Fibroblast of mammary gland (primary cell): ENCODE results near the gene GCAT.
A peak's percentile ranks its signal among the peaks of the same experiment; 100 is the strongest.

Source experiments
- DNase-seq: peaks from one replicate; pipeline ENCODE4 v3.0.0-alpha.2; 2010; ENCODE audit warnings: low read depth
- H3K4me3 ChIP-seq: 2 replicates; pipeline ENCODE4 v1.5.1; 2011; ENCODE audit warnings: low read depth, mild to moderate bottlenecking, low read length, moderate library complexity; ENCODE audit not compliant: control insufficient read depth
- TF ChIP-seq, protein P1 (sequence below): conservative IDR thresholded peaks from 2 replicates; pipeline ENCODE4 v1.5.1; 2011; ENCODE audit warnings: low read depth, low read length, inconsistent platforms; ENCODE audit not compliant: control insufficient read depth, insufficient read depth

Gene GCAT

DNA sequence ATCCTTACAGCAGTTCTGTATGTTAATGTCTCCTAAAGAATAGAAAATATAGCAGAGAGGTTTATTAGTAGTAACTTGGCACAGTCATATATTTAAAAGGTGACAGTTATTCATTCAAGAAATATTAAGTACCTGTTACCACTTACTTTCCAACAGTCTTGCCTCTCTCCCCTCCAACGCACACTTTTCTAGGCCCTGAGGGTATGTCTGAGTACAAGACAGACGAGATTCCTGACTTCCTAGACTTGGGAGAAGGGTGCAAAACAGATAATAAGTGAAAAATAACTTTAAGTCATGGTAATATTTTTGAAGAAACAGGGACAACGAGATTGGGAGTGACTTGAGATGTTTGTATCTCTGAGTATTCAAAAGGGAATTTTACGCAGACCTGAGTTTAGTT is 43.1 kb downstream of the GCAT start:
- DNase-seq = no peak
- TF ChIP-seq, protein P1, sequence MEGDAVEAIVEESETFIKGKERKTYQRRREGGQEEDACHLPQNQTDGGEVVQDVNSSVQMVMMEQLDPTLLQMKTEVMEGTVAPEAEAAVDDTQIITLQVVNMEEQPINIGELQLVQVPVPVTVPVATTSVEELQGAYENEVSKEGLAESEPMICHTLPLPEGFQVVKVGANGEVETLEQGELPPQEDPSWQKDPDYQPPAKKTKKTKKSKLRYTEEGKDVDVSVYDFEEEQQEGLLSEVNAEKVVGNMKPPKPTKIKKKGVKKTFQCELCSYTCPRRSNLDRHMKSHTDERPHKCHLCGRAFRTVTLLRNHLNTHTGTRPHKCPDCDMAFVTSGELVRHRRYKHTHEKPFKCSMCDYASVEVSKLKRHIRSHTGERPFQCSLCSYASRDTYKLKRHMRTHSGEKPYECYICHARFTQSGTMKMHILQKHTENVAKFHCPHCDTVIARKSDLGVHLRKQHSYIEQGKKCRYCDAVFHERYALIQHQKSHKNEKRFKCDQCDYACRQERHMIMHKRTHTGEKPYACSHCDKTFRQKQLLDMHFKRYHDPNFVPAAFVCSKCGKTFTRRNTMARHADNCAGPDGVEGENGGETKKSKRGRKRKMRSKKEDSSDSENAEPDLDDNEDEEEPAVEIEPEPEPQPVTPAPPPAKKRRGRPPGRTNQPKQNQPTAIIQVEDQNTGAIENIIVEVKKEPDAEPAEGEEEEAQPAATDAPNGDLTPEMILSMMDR = no peak
- H3K4me3 ChIP-seq = no peak overlapping the region

DNA sequence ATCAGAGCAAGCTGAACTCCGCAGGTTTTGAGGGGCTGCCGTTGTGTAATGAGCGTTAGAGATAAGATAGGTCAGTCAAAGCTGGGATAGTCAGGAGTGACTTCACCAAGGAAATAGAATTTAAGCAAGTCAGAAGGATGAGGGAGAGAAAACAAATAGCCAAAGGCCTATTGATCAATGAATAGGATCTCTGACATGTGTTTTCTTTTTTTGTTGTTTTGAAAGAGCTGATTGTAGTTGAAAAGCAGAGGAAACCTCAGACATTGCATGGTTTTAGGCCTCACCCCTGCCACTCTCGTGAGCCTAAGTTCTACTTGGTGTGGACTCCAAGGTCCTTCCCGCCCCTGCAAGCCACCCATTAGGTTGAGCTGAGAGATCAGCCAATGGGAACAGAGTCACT is 44.7 kb downstream of the GCAT start:
- DNase-seq = no peak
- no peak overlapping the region for H3K4me3 ChIP-seq
- TF ChIP-seq, protein P1 = no peak

DNA sequence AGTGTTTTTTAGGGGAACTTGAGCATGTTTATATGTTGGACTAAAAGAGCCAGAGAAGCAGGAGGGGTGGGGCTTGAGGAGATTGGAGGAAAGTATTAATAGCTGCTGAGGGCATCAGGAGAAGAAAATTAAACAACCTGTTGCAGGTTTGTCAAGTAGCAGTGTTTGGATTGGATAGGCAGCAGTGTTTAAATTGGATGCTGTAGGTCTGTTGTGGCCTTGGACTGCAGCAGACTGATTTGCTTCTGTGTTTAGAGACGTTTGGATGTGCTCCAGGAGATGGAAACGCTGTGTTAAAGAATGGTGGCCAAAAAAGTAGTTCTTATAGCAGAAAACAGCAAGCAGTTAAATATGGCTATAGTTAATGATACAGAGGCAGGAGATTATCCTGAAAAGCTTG is 47.2 kb downstream of the GCAT start:
- H3K4me3 ChIP-seq = no peak overlapping the region
- TF ChIP-seq, protein P1 = no peak
- DNase-seq = no peak

DNA sequence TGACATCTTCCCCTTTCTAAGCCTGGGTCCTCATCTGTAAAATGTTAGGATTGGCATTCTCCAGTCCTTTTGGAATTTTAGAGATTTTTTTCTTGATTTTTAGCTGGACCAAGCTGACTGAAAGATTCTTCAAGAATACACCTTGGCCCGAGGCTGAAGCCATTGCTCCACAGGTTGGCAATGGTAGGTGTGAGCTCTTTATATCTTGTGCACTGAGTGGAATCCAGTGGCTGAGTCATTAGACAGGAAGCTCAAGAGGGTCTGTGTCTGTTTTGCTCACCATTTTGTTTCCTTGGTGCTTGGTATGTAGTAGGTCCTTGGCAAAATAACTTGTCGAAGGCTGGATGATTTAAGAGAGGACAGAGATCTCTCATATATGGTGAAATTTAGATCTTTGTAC is 47.7 kb downstream of the GCAT start:
- H3K4me3 ChIP-seq = no peak overlapping the region
- no peak for DNase-seq
- TF ChIP-seq, protein P1 = no peak

DNA sequence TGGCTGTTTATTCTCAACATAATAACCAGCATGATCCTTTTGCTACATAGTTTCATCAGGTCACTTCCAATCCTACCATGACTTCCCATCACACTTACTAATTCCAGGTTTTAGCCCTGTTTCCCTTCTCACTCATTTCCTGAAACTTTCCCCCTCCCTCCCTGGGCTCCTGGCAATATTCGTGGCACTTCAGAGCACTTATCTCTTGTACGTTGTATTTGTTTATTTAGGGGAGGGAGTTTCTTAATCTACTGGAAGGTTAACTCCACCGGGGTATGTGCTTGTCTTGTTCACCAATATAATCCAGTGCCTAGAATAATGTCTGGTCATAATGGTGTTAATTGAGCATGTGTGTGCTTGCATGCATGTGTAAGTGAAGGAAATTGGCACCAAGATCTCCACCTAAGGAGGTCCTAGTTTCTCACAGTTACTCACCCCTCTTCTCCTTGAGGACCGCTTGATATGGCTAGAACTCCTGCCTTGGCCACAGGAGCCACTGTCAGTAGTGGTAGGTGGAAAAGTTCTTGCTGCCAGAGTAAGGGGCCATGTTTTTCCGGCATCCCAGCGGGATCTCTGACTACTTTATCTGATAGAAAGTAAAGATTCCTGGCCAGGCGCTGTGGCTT is 53.2 kb downstream of the GCAT start:
- TF ChIP-seq, protein P1 = no peak
- no peak overlapping the region for H3K4me3 ChIP-seq
- no peak for DNase-seq

DNA sequence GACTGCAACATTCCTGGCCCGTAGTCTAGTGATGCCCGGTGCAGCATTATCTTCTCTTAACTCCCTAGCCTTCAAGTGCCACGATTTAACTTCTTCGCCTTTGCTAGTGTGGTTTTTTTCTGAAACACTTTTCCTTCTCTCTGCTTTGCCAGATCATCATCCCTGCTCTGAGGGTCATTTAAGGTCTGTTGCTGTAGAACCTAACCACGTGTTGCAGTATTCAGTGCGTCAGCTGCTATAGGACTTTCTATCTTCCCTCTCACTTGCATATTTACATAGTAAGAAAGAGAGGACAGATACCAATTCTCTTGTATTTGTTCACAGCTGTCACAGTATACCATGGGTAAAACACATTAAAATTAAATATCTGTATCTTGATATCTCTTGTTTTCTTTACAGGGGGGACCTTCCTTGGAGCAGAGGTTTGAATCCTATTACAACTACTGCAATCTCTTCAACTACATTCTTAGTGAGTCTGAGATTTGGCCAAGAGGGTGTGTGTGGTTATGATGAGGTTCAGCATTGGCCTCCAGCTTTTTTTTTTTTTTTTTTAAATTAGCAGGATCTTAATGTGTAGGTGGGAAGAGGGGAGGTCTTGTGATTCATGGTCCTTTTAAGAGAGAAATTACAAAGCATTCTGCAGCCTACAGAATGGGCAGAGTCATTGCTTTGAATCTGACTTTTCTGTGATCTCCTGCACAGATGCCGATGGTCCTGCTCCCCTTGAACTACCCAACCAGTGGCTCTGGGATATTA is 55.0 kb downstream of the GCAT start:
- TF ChIP-seq, protein P1 = no peak
- no peak overlapping the region for H3K4me3 ChIP-seq
- DNase-seq = peak; percentile 55
